NCI-H1092 (cell line): ENCODE measurements around the gene ACAP2.
"Not testable (repeated sequence)": the region's sequence is repeated elsewhere in the genome, so short reads cannot be mapped to it uniquely, and the experiment has no call there.

Experiments
- DNase-seq: peaks from one replicate; lab custom pipeline; 2025; lab: John Stamatoyannopoulos, UW

The ACAP2 gene, protein sequence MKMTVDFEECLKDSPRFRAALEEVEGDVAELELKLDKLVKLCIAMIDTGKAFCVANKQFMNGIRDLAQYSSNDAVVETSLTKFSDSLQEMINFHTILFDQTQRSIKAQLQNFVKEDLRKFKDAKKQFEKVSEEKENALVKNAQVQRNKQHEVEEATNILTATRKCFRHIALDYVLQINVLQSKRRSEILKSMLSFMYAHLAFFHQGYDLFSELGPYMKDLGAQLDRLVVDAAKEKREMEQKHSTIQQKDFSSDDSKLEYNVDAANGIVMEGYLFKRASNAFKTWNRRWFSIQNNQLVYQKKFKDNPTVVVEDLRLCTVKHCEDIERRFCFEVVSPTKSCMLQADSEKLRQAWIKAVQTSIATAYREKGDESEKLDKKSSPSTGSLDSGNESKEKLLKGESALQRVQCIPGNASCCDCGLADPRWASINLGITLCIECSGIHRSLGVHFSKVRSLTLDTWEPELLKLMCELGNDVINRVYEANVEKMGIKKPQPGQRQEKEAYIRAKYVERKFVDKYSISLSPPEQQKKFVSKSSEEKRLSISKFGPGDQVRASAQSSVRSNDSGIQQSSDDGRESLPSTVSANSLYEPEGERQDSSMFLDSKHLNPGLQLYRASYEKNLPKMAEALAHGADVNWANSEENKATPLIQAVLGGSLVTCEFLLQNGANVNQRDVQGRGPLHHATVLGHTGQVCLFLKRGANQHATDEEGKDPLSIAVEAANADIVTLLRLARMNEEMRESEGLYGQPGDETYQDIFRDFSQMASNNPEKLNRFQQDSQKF

DNA sequence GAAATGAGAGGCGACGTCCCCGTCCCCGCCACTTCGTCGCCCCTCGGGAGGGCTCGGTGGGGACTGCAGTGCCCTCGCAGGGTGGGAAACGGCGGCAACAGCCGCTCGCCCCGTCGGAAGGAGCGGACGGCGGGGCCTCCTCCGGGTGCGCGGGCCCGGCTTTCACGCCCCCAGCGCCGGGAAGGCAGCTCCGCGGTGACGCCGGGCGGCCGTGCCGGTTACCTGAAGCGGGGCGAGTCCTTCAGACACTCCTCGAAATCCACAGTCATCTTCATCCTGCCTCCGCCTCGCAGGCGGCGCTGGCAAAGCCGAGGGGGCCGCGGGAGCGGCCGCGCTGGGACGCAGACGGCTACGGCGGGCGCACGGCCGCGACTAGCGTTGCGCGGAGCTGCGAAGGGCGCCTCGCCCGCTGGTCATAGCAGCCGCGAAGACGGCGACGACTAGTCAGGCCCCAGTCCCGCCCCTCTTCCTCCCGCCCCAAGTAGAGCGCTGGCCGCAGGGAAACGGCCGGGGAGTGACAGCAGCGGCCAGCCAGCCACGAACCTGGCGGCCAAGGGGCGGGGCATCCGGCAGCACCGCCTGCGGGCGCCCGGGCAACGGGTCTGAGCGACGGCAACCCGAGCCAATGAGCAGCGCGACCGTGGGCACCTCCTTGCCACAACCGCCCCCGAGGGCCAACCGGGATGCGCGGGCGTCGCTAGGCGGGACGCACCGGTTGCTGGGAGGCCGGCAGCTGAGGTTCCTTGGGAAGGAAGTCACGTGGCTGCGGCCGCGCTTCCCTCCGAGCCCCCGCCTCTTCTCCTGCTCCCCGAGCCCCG is at the start of gene ACAP2:
ACAP2 (minus strand) TSS at position 448 of the 818 bp plus-strand sequence; CDS start at position 275, 173 bp downstream.
- peak; percentile 98 for DNase-seq

DNA sequence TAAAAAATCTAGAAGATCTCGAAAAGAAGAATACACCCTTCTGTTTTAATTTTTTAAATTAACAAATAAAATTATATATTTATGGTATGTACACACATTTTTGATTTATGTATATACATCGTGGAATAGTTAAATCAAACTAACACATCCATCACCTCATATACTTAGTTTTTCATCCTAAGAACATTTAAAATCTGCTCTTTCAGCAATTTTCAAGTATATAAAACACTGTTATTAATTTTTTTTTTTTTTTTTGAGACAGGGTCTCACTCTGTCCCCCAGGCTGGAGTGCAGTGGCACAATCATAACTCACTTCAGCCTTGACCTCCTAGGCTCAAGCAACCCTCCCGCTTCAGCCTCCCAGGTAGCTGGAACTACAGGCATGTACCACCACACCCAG is 32.8 kb upstream of the ACAP2 start:
- DNase-seq: no peak

GRCh38 chr3:195475116-195475515 is 32.3 kb upstream of the ACAP2 start:
- DNase-seq: not testable (repeated sequence)

DNA sequence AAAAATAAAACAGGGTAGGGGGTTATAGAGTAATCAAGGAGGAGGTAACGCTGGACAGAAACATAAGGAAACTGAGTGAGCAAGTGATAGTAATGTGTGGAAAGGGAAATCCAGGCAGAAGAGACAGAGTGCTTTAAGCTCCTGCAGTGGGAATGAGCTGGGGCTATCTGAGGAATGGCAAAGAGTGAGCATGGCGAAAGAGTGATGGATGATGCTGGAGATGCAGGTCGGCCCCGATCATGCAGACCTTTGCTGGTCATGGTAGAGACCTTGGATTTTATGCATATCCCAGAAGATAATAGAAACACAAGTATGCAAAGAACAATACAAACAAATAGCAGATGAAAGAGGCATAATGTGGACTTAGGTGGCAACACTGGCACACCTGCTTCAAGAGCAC is 26.0 kb upstream of the ACAP2 start:
- DNase-seq: no peak

DNA sequence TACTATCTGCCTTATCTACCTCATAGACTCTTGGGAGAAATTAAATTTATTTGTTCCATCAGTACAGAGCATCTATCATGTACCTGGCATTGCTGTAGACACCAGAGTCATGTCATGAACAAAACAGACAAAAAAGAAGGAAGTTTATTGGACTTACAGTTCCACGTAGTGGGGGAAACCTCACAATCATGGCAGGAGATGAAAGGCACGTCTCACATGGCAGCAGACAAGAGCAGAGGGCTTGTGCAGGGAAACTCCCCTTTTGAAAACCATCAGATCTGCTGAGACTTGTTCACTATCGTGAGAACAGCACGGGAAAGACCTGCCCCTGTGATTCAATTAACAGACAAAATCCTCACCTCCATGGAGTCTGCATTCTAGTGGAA is 25.6 kb upstream of the ACAP2 start:
- DNase-seq: no peak

DNA sequence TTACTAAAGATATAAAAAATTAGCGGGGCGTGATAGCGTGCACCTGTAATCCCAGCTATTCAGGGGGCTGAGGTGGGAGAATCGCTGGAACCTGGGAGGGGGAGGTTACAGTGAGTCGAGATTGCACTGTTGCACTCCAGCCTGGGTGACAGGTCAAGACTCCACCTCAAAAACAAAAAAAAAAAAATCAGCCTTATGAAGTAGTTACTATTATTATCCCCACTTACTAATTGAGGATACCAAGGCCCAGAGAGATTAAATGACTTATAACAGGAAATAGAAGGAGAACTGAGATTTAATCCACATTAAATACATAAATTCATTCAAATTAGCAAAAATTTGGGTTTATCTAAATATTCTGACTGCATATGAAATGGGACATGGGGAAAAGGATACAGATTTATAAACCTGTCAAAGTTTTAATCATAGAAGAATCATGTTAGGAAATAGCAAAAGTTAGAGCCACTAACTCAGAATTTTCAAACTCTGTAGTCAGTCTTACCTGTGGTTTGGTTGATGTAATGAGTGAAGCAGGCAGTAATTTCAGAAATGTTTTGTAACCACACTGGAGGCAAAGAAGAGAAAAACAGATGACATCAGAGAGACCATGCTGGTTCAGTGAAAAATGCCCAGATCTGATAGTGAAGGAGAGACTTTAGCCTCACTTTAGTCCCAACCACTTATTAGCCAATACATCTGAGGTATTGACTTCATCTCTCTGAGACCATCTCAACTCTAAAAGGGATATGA is 25.0 kb upstream of the ACAP2 start:
- no peak for DNase-seq

DNA sequence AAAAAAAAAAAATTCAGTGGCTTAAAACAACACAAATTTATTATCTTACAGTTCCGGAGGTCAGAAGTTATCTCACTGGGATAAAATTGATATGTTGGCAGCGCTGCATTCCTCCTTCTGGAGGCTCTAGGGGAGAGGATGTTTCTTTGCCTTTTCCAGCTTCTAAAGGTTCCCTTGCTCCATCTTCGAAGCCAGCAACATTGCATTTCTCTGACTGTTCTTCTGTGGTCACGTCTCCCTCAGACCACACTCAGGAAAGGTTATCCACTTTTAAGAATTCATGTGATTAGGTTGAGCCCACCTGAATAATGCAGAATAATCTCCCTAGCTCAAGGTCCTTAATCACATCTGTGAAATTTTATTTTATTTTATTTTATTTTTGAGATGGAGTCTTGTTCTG is 23.4 kb upstream of the ACAP2 start:
- DNase-seq: no peak

GRCh38 chr3:195462922-195463321 is 20.1 kb upstream of the ACAP2 start:
- not testable (repeated sequence) for DNase-seq

- no peak for DNase-seq
Observed at GRCh38 chr3:195462308-195462610, 19.4 kb upstream of the ACAP2 start.

- no peak for DNase-seq
Observed at GRCh38 chr3:195461594-195462307, 18.9 kb upstream of the ACAP2 start.

DNA sequence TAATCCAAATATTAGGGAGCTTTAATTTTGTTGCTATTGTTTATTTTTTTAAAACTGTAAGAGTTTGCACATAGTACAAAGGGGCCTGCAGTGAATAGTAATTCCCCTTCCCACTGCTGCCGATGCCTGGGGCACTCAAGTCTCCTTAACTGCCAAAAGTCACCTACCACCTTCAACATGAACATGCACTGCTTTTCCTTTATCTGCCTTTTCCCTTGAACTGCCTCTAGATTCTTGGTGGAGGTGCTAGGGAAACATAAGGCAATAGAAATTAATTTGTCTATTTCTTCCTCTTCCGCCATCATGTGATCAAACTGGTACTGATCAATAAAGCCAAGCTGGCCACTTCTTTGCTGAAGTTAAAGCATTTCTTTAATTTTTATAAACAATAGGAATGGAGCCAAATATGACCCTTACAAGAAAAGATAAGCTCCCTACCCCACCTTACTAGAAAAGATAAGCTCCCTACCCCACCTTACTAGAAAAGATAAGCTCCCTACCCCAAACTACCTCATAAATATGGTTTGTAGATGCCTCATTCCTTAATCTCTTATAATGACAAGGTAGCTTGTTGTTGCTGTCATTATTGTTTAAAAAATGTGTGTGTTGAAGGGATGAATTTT is 17.4 kb upstream of the ACAP2 start:
- DNase-seq: no peak

DNA sequence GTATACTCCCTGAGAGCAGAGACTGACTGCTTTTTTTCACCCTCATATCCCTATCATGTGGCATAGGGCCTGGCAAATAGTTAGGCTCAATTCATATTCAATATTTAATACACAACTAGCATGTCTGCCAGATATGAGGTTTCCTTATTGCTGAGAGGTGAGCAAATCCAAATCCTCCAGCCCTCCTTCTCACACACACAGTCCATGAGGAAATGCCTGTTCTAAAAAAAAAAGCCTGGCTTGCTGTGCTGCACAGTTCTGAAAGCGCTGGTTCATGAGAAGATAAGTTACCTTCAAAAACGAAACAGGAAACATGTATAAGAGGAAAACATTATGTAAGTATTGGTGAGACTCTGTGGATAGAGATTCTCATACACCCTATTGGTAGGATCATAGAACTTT is 15.5 kb upstream of the ACAP2 start:
- DNase-seq: no peak

GRCh38 chr3:195455789-195456188 is 13.0 kb upstream of the ACAP2 start:
- DNase-seq: no peak

GRCh38 chr3:195453236-195453635 is 10.4 kb upstream of the ACAP2 start:
- DNase-seq: no peak

GRCh38 chr3:195451373-195452015 is 8.7 kb upstream of the ACAP2 start:
- peak; percentile 86 for DNase-seq

GRCh38 chr3:195450731-195451229 is 8.0 kb upstream of the ACAP2 start:
- no peak for DNase-seq

- DNase-seq: no peak
Observed at GRCh38 chr3:195448205-195448875, 5.5 kb upstream of the ACAP2 start.

DNA sequence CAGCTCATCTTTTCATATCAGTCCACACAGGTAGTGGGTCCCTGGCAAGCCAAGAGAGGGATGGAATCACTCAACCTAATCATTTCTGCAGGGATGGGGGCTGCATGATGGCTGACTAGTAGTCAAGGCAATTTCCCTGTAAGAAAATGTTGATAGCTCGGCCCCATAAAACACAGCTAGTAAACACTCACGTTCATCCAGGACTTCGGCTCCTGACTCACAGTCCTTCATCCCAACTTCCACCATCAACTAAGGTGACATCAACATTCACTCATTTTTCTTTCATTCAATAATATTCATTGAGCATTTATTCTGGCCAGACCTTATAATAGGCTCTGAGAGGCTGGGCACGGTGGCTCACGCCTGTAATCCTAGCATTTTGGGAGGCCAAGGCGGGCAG is 4.4 kb upstream of the ACAP2 start:
- no peak for DNase-seq

DNA sequence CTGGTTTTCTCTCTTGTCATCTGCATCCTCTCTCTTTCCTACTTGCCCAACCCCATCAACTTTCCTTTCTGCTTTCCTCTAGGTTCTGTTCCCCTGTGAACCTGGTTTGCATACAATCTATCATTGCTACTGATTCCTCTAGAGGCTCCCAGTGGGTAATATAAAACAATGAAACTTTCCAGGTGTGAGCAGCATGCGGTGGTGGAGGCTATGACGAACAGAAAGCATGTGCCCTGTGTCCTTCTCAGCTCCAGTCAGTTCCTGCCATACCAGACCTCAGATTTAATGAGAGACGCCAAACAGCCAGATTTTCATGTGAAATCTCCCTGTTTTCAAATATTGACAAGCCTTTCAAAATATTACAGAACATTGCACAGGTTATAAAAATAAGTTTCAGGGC is 3.5 kb upstream of the ACAP2 start:
- DNase-seq: no peak

- no peak for DNase-seq
Observed at GRCh38 chr3:195445885-195446284, 3.1 kb upstream of the ACAP2 start.
